GM18858 (cell line): ENCODE results near the gene APBA2.
"Not testable (repeated sequence)": the region's sequence is repeated elsewhere in the genome, so short reads cannot be mapped to it uniquely, and the experiment has no call there.

Experiments used
- ATAC-seq: cut with Tn5 transposase; IDR thresholded peaks from one replicate; pipeline ENCODE4 v1.9.1; 2021; ENCODE audit not compliant: unreplicated experiment

The APBA2 gene

GRCh38 chr15:29100486-29101000 lies 214.8 kb downstream of the APBA2 start:
- ATAC-seq, result no peak

GRCh38 chr15:29101491-29101890 lies 215.7 kb downstream of the APBA2 start:
- ATAC-seq, result no peak

- ATAC-seq, result not testable (repeated sequence)
Measured at GRCh38 chr15:29102173-29102794, 216.5 kb downstream of the APBA2 start.

GRCh38 chr15:29102911-29103823 lies 217.4 kb downstream of the APBA2 start:
- ATAC-seq, result no peak

GRCh38 chr15:29103824-29104565 lies 218.2 kb downstream of the APBA2 start:
- no peak for ATAC-seq

- no peak for ATAC-seq
Measured at GRCh38 chr15:29104566-29104880, 218.7 kb downstream of the APBA2 start.

- no peak for ATAC-seq
Measured at GRCh38 chr15:29105151-29105854, 219.5 kb downstream of the APBA2 start.

- ATAC-seq, result no peak
Measured at GRCh38 chr15:29106116-29106515, 220.3 kb downstream of the APBA2 start.

GRCh38 chr15:29106551-29107290 lies 220.9 kb downstream of the APBA2 start:
- ATAC-seq, result no peak

- ATAC-seq, result no peak
Measured at GRCh38 chr15:29107291-29107890, 221.6 kb downstream of the APBA2 start.

- no peak for ATAC-seq
Measured at GRCh38 chr15:29107971-29108645, 222.3 kb downstream of the APBA2 start.

- no peak for ATAC-seq
Measured at GRCh38 chr15:29109762-29110161, 224.0 kb downstream of the APBA2 start.

GRCh38 chr15:29110176-29110575 lies 224.4 kb downstream of the APBA2 start:
- ATAC-seq, result no peak

- no peak for ATAC-seq
Measured at GRCh38 chr15:29110733-29111132, 225.0 kb downstream of the APBA2 start.

- ATAC-seq, result no peak
Measured at GRCh38 chr15:29111705-29112281, 226.0 kb downstream of the APBA2 start.

GRCh38 chr15:29113336-29114220 lies 227.8 kb downstream of the APBA2 start:
- no peak for ATAC-seq

GRCh38 chr15:29114221-29115092 lies 228.7 kb downstream of the APBA2 start:
- no peak for ATAC-seq
